Osteocyte (in vitro differentiated cells): ENCODE results near the gene LSG1. TPM values are rescaled to one million over a fixed set of nuclear protein-coding genes. Genes with fewer than 3 reads are reported as not detected.

ENCODE experiments used
- DNase-seq: peaks from one replicate; pipeline ENCODE4 v3.0.0; 2021; ENCODE audit warnings: mixed read lengths; ENCODE audit not compliant: unreplicated experiment; ENCODE audit errors: extremely low spot score
- H3K27ac Mint-ChIP-seq: one replicate; pipeline ENCODE4 v1.8.0; 2021; ENCODE audit warnings: mild to moderate bottlenecking, mixed read lengths; ENCODE audit not compliant: unreplicated experiment
- H3K27me3 Mint-ChIP-seq: one replicate; pipeline ENCODE4 v1.8.0; 2021; ENCODE audit warnings: mixed read lengths; ENCODE audit not compliant: unreplicated experiment
- H3K36me3 Mint-ChIP-seq: one replicate; pipeline ENCODE4 v1.8.0; 2021; ENCODE audit warnings: mixed read lengths; ENCODE audit not compliant: unreplicated experiment
- H3K4me1 Mint-ChIP-seq: one replicate; pipeline ENCODE4 v1.8.0; 2021; ENCODE audit warnings: mixed read lengths; ENCODE audit not compliant: unreplicated experiment
- H3K4me3 Mint-ChIP-seq: one replicate; pipeline ENCODE4 v1.8.0; 2021; ENCODE audit warnings: mild to moderate bottlenecking, moderate library complexity, mixed read lengths; ENCODE audit not compliant: unreplicated experiment
- H3K9me3 Mint-ChIP-seq: one replicate; pipeline ENCODE4 v1.8.0; 2021; ENCODE audit warnings: mixed read lengths; ENCODE audit not compliant: unreplicated experiment
- total RNA-seq: library from RNA; stranded (reverse); gene quantifications from 2 replicates; pipeline ENCODE4 v1.2.1, GENCODE V29; 2021
- TF ChIP-seq, protein P1 (sequence below): fragments of 200-600 bp; sonication (generic); IDR thresholded peaks from 2 replicates; pipeline ENCODE4 v1.5.0; 2021; ENCODE audit warnings: antibody characterized with exemption, mild to moderate bottlenecking, moderate library complexity

LSG1 gene
- total RNA-seq, 1 donor from 2014 or later: 33.3 TPM

DNA sequence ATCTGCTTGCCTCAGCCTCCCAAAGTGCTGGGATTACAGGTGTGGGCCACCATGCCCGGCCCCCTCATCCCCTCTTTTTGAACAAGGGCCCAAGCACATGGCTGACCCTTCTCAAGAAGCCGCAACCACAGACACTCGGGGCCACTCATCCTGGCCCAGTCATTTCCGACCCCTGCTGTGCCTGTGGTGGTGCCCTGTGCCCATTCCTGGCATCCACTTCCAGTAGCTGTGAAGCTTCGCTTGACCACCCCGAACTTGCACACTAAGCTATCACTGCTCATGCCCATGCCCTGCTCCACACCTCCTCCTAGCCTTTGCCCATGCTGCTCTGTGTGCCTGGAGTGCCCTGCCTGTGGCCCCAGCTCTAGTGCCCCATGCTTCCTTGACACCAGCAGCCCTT lies 47.0 kb downstream of the LSG1 start:
- TF ChIP-seq, protein P1, sequence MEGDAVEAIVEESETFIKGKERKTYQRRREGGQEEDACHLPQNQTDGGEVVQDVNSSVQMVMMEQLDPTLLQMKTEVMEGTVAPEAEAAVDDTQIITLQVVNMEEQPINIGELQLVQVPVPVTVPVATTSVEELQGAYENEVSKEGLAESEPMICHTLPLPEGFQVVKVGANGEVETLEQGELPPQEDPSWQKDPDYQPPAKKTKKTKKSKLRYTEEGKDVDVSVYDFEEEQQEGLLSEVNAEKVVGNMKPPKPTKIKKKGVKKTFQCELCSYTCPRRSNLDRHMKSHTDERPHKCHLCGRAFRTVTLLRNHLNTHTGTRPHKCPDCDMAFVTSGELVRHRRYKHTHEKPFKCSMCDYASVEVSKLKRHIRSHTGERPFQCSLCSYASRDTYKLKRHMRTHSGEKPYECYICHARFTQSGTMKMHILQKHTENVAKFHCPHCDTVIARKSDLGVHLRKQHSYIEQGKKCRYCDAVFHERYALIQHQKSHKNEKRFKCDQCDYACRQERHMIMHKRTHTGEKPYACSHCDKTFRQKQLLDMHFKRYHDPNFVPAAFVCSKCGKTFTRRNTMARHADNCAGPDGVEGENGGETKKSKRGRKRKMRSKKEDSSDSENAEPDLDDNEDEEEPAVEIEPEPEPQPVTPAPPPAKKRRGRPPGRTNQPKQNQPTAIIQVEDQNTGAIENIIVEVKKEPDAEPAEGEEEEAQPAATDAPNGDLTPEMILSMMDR: no peak
- DNase-seq: no peak
- no peaks in the 10 kb centered on the region for H3K9me3 Mint-ChIP-seq
- no peaks in the 10 kb centered on the region for H3K27me3 Mint-ChIP-seq
- H3K4me1 Mint-ChIP-seq: no peaks in the 10 kb centered on the region
- no peak overlapping the region for H3K4me3 Mint-ChIP-seq
- peaks cover 31% of the 10 kb centered on the region for H3K36me3 Mint-ChIP-seq
- H3K27ac Mint-ChIP-seq: no peak overlapping the region

DNA sequence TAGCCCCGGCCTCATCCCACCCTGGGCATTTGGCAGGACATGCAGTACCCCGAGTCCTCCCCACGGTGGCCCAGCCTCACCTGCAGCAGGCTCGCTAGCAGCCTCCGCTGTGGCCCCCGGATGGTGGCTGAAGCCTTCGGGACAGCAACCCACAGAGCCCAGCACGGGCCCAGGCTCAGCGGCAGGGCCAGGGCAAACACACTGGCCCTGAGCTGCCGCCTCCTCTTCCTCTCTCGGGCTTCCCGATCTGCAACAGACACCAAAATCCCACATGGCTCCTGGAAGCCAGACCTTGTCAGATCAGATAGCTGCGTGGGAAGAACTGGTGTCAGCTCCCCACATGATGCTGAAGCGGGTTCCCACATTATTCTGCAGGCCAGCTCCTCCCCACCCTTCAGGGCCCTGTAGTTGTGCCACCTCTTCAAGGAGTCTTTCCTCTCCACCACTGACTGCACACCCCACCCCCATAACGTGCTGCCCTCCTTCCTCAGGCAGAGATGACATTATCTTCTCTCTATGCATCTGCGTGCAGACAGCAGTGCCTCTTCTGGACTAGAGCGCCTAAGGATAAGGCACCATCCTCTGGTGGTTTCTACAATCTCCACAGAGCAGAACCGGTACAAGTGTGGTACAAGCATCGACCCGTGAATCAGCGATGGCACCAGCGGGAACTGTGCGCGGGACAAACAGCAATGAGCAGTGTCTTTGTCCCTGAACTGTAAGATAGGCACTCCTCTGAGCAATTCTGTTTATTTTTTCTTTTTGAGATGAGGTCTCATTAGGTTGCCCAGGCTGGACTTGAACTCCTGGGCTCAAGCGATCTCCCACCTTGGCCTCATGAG lies 48.3 kb downstream of the LSG1 start:
- Mint-ChIP-seq H3K36me3 (peaks cover 31% of the 10 kb centered on the region), H3K4me1 (no peaks in the 10 kb centered on the region), H3K27me3 (no peaks in the 10 kb centered on the region), H3K4me3 (no peak overlapping the region), H3K27ac (no peak overlapping the region), H3K9me3 (no peaks in the 10 kb centered on the region)
- DNase-seq: no peak
- TF ChIP-seq, protein P1: no peak

DNA sequence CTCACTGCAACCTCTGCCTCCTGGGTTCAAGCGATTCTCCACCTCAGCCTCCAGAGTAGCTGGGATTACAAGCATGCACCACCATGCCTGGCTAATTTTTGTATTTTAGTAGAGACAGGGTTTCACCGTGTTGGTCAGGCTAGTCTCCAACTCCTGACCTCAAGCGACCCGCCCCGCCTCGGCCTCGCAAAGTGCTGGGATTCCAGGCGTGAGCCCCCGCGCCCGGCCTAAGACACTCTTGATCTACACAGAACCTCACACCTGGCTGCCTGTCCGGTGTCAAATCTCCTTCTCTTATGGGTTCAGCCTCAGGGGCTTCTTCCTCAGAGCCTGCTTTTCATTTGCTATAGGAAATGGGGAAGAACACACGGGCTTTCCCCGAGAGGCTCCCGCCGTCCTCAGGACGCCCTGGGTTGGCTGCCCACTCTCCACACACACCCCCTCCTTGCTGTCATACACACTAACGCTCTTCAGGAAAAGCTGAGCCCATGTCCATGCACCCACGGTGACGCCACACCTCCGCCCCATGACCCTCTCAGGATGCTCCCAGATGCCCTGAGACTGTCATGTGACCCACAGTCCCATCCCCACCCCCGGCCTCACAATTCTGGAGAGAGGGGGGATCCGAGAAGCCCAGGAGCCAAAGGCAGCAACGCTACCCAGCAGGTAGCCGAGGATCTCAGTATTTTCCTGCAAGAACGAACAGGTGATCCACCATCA lies 49.2 kb downstream of the LSG1 start:
- Mint-ChIP-seq H3K27ac (no peak overlapping the region), H3K4me1 (no peaks in the 10 kb centered on the region), H3K9me3 (no peaks in the 10 kb centered on the region), H3K36me3 (peaks cover 26% of the 10 kb centered on the region), H3K4me3 (no peak overlapping the region), H3K27me3 (no peaks in the 10 kb centered on the region)
- no peak for DNase-seq
- TF ChIP-seq, protein P1: no peak

DNA sequence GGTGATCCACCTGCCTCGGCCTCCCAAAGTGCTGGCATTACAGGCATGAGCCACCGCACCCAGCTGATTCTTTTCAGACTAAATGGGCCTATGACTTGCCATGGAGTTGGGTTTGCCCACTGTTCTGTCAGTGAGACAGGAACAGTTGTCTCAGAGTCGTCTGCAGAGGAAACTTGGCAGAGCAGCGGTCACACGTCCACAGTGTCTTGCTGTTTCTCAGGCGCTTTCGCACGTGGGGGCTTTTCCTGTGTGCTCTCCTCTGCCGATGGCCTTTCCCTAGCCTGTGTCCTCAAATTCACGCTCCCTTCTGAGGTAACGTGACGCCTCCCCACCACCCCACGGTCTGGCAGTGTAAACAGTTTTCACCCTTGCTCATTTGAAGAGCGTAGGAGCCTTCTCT lies 50.0 kb downstream of the LSG1 start:
- TF ChIP-seq, protein P1: no peak
- H3K27ac Mint-ChIP-seq: no peak overlapping the region
- H3K4me1 Mint-ChIP-seq: no peaks in the 10 kb centered on the region
- no peak for DNase-seq
- no peaks in the 10 kb centered on the region for H3K9me3 Mint-ChIP-seq
- H3K4me3 Mint-ChIP-seq: no peak overlapping the region
- H3K27me3 Mint-ChIP-seq: no peaks in the 10 kb centered on the region
- peaks cover 27% of the 10 kb centered on the region for H3K36me3 Mint-ChIP-seq

DNA sequence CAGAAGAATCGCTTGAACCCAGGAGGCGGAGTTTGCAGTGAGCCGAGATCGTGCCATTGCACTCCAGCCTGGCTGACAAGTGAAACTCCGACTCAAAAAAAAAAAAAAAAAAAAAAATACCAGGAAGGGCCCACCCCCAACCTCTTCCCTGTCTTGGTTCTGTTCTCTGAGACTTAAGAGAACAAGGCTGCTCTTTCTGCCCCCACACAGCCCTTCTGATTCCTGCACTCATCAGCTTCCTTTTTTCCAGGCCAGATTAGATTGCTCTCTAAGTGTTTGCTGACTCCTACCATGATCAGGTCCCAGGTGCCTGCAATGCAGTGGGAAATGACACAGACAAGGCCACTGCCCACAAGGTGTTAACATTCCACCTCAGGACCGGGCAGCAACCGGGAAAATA lies 51.8 kb downstream of the LSG1 start:
- peaks cover 22% of the 10 kb centered on the region for H3K36me3 Mint-ChIP-seq
- DNase-seq: no peak
- TF ChIP-seq, protein P1: no peak
- no peak overlapping the region for H3K27ac Mint-ChIP-seq
- no peaks in the 10 kb centered on the region for H3K9me3 Mint-ChIP-seq
- H3K4me3 Mint-ChIP-seq: no peak overlapping the region
- no peaks in the 10 kb centered on the region for H3K4me1 Mint-ChIP-seq
- no peaks in the 10 kb centered on the region for H3K27me3 Mint-ChIP-seq
